Testis (tissue), 2 donors: Measurements from ENCODE around the gene RGS6.

Source experiments
- POLR2A ChIP-seq: fragments of 450-650 bp; IDR thresholded peaks from one replicate; pipeline ENCODE4 v1.6.1; 2017; ENCODE audit warnings: antibody characterized with exemption, mild to moderate bottlenecking, moderate library complexity
- TF ChIP-seq, protein P1 (sequence below), 3 experiments: fragments of 450-650 bp in 2 of 3; fragments of 200-600 bp in 1 of 3; sonication (generic) in 1 of 3; IDR thresholded peaks; one replicate each; pipeline ENCODE4 v1.5.1; 2016 to 2019; ENCODE audit warnings: antibody characterized with exemption in 3 of 3, mild to moderate bottlenecking in 2 of 3, moderate library complexity in 1 of 3

DNA sequence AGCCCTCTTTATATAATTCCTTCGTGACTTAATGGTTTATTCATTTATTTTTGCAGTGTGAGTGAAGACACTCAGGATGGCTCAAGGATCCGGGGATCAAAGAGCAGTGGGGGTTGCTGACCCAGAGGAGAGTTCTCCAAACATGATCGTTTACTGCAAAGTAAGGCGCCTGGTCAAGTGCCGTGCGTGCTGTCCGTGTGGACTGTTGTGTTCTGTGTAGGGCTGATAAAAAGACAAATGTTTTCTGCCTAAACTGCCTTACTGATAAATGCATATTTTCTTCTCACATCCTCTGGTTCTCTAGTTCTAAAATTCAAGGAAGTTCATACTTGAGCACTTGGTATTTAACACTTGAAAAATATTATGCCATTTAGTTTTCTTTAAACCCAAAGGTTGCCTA is 32.5 kb downstream of the RGS6 start:
- TF ChIP-seq, protein P1, sequence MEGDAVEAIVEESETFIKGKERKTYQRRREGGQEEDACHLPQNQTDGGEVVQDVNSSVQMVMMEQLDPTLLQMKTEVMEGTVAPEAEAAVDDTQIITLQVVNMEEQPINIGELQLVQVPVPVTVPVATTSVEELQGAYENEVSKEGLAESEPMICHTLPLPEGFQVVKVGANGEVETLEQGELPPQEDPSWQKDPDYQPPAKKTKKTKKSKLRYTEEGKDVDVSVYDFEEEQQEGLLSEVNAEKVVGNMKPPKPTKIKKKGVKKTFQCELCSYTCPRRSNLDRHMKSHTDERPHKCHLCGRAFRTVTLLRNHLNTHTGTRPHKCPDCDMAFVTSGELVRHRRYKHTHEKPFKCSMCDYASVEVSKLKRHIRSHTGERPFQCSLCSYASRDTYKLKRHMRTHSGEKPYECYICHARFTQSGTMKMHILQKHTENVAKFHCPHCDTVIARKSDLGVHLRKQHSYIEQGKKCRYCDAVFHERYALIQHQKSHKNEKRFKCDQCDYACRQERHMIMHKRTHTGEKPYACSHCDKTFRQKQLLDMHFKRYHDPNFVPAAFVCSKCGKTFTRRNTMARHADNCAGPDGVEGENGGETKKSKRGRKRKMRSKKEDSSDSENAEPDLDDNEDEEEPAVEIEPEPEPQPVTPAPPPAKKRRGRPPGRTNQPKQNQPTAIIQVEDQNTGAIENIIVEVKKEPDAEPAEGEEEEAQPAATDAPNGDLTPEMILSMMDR (IDR thresholded peaks at IDR 0.05), result no peak
- TF ChIP-seq POLR2A, result no peak
